HG03103 (cell line): ENCODE data around the gene BLVRB.

Source experiments
- ATAC-seq: cut with Tn5 transposase; IDR thresholded peaks from one replicate; pipeline ENCODE4 v1.9.1; 2021; ENCODE audit warnings: low read depth; ENCODE audit not compliant: unreplicated experiment

Gene BLVRB

GRCh38 chr19:40424637-40425449 lies 40.7 kb downstream of the BLVRB start:
- ATAC-seq, result no peak

DNA sequence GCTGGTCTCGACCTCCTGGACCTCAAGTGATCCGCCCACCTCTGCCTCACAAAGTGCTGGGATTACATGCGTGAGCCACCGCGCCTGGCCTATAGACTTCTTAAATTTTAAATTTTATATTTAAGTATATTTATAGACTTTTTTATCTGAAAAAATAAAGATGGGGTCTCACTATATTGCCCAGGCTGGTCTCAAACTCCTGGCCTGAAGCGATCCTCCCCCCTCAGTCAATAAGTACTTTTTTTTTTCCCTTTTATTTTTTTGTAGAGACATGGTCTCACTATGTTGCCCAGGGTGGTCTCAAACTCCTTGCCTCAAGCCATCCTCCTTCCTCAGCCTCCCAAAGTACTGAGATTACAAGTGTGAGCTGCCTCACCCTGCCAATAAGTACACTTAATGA lies 41.6 kb downstream of the BLVRB start:
- no peak for ATAC-seq

- no peak for ATAC-seq
These were observed 42.6 kb downstream of the BLVRB start for GRCh38 chr19:40422748-40423566.

DNA sequence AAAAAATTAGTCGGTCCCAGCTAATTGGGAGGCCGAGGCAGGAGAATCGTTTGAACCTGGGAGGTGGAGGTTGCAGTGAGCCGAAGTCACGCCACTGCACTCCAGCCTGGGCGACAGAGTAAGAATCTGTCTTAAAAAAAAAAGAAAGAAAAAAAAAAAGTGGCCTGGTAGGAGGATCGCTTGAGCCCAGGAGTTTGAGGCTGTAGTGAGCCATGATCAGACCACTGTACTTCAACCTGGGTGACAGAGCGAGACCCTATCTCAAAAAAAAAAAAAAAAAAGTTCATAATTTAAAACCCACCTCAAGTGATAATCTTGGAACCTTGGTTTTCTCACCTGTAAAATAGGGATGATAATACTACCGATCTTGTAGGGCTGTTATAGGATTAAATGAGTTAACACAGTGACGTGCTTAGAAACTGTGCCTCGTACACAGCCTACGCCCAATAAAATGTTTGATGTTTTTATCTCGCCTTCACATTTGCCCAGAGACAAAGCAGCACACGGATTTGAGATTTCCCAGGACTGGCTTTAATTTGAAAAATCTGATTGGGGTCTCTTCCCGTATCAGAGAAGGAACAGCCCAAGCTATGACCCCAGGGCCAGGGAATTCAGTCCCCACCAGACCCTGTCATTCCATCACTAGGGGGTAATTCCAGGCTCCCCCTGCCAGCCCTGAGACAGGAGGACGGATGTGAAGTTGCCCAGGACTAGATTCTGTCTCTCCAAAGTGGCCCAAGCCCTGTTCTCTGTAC lies 43.4 kb downstream of the BLVRB start:
- no peak for ATAC-seq

DNA sequence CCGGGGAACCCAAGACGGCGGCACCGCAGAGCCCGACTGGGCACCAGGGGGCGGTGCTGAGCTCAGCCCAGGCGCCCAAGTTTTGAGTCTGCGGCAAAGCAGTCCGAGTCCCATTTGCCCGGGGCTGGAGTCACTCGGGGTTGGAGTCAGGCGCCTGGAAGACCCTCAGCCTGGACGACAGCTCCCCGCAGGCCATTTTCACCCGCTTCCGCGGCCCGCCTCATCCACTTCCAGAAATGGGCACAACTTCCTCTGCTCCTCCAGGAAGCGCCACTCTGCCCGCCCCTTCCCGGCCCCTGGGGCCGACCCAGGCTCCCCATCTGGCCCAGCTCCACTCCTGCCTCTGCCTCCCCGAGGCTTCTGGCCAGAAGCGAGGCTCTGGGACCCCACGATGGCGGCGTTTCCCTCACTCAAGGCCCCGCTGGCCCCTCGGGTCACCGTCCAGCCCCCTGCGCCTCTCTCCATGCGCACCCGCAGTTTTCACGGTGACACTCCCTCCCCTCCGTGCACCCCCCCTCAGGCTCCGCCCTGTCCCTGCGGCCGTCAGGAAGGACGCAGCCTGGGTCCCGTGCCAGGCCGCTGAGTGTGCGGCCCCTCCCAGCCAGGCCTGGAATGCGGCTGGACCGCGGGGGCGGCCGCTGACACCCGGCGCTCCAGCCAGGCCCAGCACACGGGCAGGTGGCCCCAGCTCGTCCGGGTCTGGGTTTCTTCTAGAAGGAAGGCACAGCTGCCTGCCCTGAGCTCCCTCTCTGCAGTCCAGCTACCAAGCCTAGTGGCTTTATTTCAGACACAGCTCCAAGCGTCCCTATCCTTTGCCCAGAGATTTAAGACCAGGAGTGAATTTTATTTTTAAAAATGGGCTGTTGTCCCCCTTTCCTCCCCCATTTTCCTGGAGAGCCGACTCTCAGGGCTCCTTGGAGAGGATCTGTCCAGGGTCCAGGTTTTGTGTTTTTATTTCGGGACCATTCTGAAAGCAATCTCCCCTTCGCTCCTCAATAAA lies 44.5 kb downstream of the BLVRB start:
- ATAC-seq, result peak; percentile 37

DNA sequence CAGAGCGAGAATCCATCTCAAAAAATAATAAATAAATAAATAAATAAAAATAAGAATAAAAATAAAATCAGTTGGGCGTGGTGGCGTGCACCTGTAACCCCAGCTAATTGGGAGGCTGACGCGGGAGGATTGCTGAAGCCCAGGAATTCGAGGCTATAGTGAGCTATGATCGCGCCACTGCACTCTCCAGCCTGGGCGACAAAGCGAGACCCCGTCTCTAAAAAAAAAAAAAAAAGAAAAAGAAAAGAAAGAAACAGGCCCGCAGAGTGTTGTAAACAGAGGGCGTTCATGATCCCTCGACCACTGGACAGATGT lies 45.1 kb downstream of the BLVRB start:
- no peak for ATAC-seq

GRCh38 chr19:40419780-40420179 lies 45.8 kb downstream of the BLVRB start:
- ATAC-seq, result no peak

- no peak for ATAC-seq
These were observed 46.4 kb downstream of the BLVRB start for GRCh38 chr19:40419066-40419612.

- ATAC-seq, result no peak
These were observed 47.5 kb downstream of the BLVRB start for GRCh38 chr19:40418040-40418439.

GRCh38 chr19:40417643-40417981 lies 47.9 kb downstream of the BLVRB start:
- no peak for ATAC-seq

GRCh38 chr19:40416918-40417642 lies 48.5 kb downstream of the BLVRB start:
- no peak for ATAC-seq

DNA sequence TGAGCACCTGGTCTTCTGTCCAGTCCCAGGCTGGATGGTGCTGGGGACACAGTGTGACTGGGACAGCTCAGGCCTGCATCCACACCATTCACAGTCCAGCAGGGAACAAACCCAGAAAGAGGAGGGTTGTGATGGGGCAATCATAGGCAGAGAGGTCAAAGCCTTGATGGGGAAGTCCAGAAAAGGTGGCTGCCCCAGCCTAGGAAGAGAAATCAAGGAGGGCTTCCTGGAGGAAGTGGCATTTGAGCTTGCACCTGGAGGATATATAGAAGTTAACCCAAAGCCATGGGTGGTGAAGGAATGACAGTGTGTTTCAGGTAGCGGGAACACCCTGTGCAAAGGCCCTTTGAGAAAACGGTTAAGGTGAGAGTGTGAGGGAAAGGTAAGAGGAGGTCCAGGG lies 49.8 kb downstream of the BLVRB start:
- no peak for ATAC-seq

DNA sequence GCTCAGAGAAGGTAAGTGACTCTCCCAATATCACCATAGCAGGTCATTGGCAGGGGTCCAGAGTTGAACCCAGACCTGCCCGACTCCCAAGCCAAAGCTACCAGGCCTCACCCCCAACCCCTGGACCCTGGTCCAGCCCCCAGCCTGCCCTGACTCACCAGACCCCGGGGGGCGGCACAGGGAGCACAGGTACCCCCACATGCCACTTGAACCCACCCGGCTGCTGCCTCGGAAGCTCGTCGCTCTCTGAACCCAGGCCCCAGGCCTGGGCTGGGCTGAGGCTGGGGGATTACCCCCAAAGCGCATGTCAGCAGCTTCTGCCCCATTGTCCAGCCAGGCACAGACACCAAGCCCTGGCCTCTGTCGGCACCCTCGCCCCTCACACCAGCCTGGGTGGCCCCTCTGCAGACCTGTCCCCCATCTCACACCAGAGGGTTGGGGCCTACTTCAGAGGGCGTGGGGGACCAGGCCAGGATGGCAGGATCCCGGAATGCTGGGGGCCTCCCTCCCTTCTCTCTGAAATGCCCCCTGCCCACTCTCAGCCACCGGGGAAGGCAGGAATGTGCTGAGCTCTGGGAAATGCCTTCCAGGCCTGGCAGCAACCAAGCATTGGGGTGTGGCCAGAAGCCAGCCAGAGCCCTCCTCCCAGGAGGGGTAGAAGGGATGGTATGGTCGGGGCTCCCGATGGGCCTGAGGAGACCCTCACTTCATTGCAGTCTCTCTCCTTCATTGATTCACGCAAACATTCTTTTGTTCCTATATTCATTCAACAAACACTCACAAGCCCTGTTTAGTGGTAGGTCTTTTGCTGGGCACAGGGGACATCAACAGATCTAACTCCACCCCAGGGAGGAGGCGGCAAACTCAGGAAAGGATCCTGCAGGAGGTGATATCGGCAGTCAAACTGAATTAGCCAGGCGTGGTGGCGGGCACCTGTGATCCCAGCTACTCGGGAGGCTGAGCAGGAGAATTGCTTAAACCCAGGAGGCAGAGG lies 50.7 kb downstream of the BLVRB start:
- ATAC-seq, result no peak

DNA sequence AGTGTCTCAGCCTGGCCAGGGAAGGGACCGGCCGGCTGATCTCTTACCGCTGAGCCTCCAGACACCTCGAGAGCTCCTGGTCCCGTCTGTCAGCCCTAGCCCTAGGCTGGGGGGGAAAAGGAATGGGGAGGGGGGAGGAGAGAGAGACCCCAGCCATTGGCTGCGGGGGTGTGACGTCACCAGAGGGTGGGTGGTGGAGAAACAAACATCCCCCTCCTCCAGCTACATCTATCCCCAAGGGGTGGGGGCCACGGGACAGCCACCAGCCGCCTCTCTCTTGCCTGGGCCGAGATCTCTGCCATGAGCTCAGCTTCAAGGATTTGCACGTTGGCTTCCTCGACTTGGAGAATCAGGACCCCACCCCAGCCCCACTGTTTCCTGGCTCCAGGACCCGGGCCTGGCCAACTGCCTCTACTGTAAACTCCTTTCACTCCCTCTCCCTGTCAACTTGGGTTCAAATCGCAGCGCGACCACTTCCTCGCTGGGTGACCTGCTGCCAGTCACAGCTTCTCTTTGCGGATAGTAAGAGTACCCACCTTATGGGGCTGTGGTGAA lies 52.2 kb downstream of the BLVRB start, which contains the start of gene PRX:
Gene PRX (minus strand): TSS at position 88 of the 555 bp plus-strand sequence. CDS start 5,446 bp downstream, outside the sequence.
- ATAC-seq, result no peak

DNA sequence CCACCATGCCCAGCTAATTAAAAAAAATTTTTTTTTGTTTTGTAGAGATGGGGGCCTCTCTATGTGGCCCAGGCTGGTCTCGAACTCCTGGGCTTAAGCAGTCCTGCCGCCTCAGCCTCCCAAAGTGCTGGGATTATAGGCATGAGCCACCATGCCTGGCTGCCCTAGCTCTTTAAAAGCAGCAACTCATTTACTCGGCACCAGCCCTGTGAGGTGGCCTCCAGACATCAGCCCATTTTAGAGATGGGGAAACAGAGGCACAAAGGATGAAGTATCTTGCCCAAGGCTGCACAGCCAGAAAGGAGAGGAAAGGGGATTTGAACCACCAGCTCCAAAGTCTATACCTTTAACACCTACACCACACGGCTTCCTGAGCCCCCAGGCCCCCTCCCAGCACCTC lies 52.7 kb downstream of the BLVRB start:
- no peak for ATAC-seq

- ATAC-seq, result no peak
These were observed 53.5 kb downstream of the BLVRB start for GRCh38 chr19:40411958-40412499.

DNA sequence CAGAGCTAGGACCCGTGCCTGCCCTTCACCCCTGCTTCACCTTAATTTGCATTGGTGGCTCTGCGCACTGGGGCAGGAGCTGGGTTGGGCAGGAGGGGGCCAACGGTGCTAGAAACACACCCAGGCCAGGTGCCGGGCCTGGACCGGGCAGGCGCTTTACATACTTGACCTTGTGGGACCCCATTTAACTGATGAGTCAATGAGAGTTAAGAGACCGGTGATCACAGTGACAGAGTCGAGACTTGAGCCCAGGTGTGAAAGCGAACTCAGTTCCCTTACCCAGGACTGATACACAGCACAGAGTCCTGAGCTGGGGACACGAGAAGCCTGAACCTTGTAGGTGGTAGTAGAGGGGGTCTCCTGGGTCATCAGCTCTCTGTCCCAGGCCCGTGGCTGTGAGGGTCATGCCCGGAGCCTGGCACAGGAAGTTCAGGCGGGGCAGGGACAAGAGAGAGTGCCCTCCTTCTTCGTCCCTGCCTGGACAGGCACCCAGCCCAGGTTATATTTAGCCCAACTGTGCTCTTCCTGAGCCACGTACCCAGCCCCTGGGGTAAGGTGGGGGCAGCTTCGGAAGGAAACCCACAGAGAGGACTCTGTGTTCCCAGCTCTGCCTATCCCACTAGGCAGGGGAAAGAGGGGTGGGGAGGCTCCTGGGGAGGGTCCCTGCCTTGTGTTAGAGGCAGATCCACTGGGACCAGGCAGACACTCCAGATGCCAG lies 54.3 kb downstream of the BLVRB start:
- no peak for ATAC-seq
